Thoracic aorta (tissue), 2 donors: ENCODE measurements around the gene SNAPC2. TPM values are rescaled to one million over a fixed set of nuclear protein-coding genes. Genes with fewer than 3 reads are reported as not detected.
A peak's percentile ranks its signal among the peaks of the same experiment; 100 is the strongest.

Experiments used
- ATAC-seq: fragments of 150-250 bp; one replicate; pipeline ENCODE4 v1.8.0; 2017; ENCODE audit warnings: low read depth; ENCODE audit not compliant: insufficient number of reproducible peaks, low FRiP score
- DNase-seq: peaks from one replicate; pipeline ENCODE4 v3.0.0-alpha.2; 2020; ENCODE audit warnings: low spot score
- H3K27ac ChIP-seq, 2 donors: fragments of 200-600 bp; sonication (generic); 1 replicate in 1 of 2; 2 replicates in 1 of 2; pipeline ENCODE4 v1.5.1; 2016; ENCODE audit warnings: mild to moderate bottlenecking in 2 of 2, moderate library complexity in 2 of 2
- H3K27me3 ChIP-seq: fragments of 200-600 bp; sonication (generic); replicated peaks from 2 replicates; pipeline ENCODE4 v1.6.0; 2016; ENCODE audit warnings: mild to moderate bottlenecking; ENCODE audit not compliant: insufficient read depth
- H3K36me3 ChIP-seq: fragments of 200-600 bp; sonication (generic); one replicate; pipeline ENCODE4 v1.5.1; 2016
- H3K4me1 ChIP-seq, 2 donors: fragments of 200-600 bp; sonication (generic); 1 replicate in 1 of 2; 2 replicates in 1 of 2; pipeline versions ENCODE4 v1.5.1 to v1.6.0; 2016; ENCODE audit warnings: low read depth in 2 of 2, mild to moderate bottlenecking in 1 of 2; ENCODE audit not compliant: control insufficient read depth in 1 of 2
- H3K4me3 ChIP-seq: fragments of 200-600 bp; sonication (generic); 2 replicates; pipeline ENCODE4 v1.5.1; 2016; ENCODE audit warnings: mild to moderate bottlenecking
- H3K9me3 ChIP-seq: fragments of 200-600 bp; sonication (generic); 2 replicates; pipeline ENCODE4 v1.5.1; 2016
- CTCF ChIP-seq: fragments of 200-600 bp; sonication (generic); IDR thresholded peaks from one replicate; pipeline ENCODE4 v1.5.1; 2019; ENCODE audit warnings: antibody characterized with exemption
- total RNA-seq, 2 donors: library from RNA; depleted of rRNA; stranded (reverse); fragments of >200 nt; gene quantifications; one replicate each; pipeline versions ENCODE4 v1.1.0 to v1.2.3, GENCODE V29; 2016

The SNAPC2 gene
- total RNA-seq, 2 donors from 2014 or later = 13.3 to 26.1 TPM

GRCh38 chr19:7914598-7915045, 5.5 kb upstream of the SNAPC2 start, which contains the start of gene TGFBR3L:
Gene TGFBR3L (plus strand): TSS chr19:7914830.
- no peak for TF ChIP-seq CTCF
- peaks cover 32% of the 10 kb centered on the region for H3K36me3 ChIP-seq
- ATAC-seq = no peak
- peaks cover 14 to 37% of the 10 kb centered on the region in 2 donors for H3K4me1 ChIP-seq
- H3K27ac ChIP-seq = no peak within 1 kb of the TSS
- no peaks in the 10 kb centered on the region for H3K9me3 ChIP-seq
- no peak for DNase-seq
- H3K4me3 ChIP-seq = no peak within 1 kb of the TSS
- no peaks in the 10 kb centered on the region for H3K27me3 ChIP-seq

- Histone ChIP-seq H3K36me3 (peaks cover 24% of the 10 kb centered on the region), H3K27ac (no peak overlapping the region), H3K4me3 (no peak overlapping the region), H3K9me3 (no peaks in the 10 kb centered on the region), H3K27me3 (no peaks in the 10 kb centered on the region), H3K4me1 (peaks cover 14 to 41% of the 10 kb centered on the region in 2 donors)
- no peak for DNase-seq
- ATAC-seq = no peak
- TF ChIP-seq CTCF = no peak
Measured at GRCh38 chr19:7915250-7916102, 4.7 kb upstream of the SNAPC2 start.

- no peak overlapping the region for H3K27ac ChIP-seq
- no peaks in the 10 kb centered on the region for H3K27me3 ChIP-seq
Measured at GRCh38 chr19:7916103-7916954, 3.8 kb upstream of the SNAPC2 start.

GRCh38 chr19:7916955-7917266, 3.2 kb upstream of the SNAPC2 start:
- no peak for TF ChIP-seq CTCF
- Histone ChIP-seq H3K36me3 (peaks cover 10% of the 10 kb centered on the region), H3K4me3 (peak overlapping the region; percentile 67), H3K4me1 (peaks cover 21 to 49% of the 10 kb centered on the region in 2 donors), H3K27ac (no peak overlapping the region), H3K27me3 (no peaks in the 10 kb centered on the region), H3K9me3 (no peaks in the 10 kb centered on the region)
- DNase-seq (no peak), ATAC-seq (no peak)

More at GRCh38 chr19:7916103-7916954, 3.8 kb upstream of the SNAPC2 start:
- TF ChIP-seq CTCF = no peak
- Histone ChIP-seq H3K4me3 (peak overlapping the region; percentile 67), H3K9me3 (no peaks in the 10 kb centered on the region), H3K36me3 (peaks cover 15% of the 10 kb centered on the region), H3K4me1 (peaks cover 15 to 44% of the 10 kb centered on the region in 2 donors)
- ATAC-seq (no peak), DNase-seq (no peak)
